CD4-positive, alpha-beta T cell treated with Interleukin-17A for 4 hours (primary cell): ENCODE data around the gene COL15A1.
"Not testable (repeated sequence)": the region's sequence is repeated elsewhere in the genome, so short reads cannot be mapped to it uniquely, and the experiment has no call there.

Source experiments
- DNase-seq: peaks from one replicate; pipeline ENCODE4 v3.0.0-alpha.2; 2020; ENCODE audit warnings: mixed read lengths

The COL15A1 gene

GRCh38 chr9:98943682-98944056, at the start of gene COL15A1:
COL15A1 (plus strand) TSS chr9:98943907; CDS start chr9:98944062, 155 bp downstream.
- no peak for DNase-seq

- no peak for DNase-seq
These were observed 49.5 kb upstream of the COL15A1 start for GRCh38 chr9:98894171-98894570.

- DNase-seq, result no peak
These were observed 48.9 kb upstream of the COL15A1 start for GRCh38 chr9:98894761-98895160.

GRCh38 chr9:98896632-98897031, 47.1 kb upstream of the COL15A1 start:
- no peak for DNase-seq

- DNase-seq, result no peak
These were observed 46.0 kb upstream of the COL15A1 start for GRCh38 chr9:98897745-98898144.

- no peak for DNase-seq
These were observed 44.2 kb upstream of the COL15A1 start for GRCh38 chr9:98899408-98900056.

- no peak for DNase-seq
These were observed 43.5 kb upstream of the COL15A1 start for GRCh38 chr9:98900244-98900643.

- DNase-seq, result no peak
These were observed 43.0 kb upstream of the COL15A1 start for GRCh38 chr9:98900725-98901124.

GRCh38 chr9:98901843-98902242, 41.9 kb upstream of the COL15A1 start:
- DNase-seq, result not testable (repeated sequence)

- DNase-seq, result no peak
These were observed 41.2 kb upstream of the COL15A1 start for GRCh38 chr9:98902516-98902915.

- DNase-seq, result no peak
These were observed 40.8 kb upstream of the COL15A1 start for GRCh38 chr9:98902925-98903324.

- no peak for DNase-seq
These were observed 39.7 kb upstream of the COL15A1 start for GRCh38 chr9:98903961-98904411.

GRCh38 chr9:98905015-98905414, 38.7 kb upstream of the COL15A1 start:
- DNase-seq, result no peak

- no peak for DNase-seq
These were observed 37.2 kb upstream of the COL15A1 start for GRCh38 chr9:98906273-98907040.

GRCh38 chr9:98907055-98907454, 36.7 kb upstream of the COL15A1 start:
- DNase-seq, result no peak

GRCh38 chr9:98908897-98909634, 34.6 kb upstream of the COL15A1 start:
- no peak for DNase-seq

GRCh38 chr9:98909935-98910334, 33.8 kb upstream of the COL15A1 start:
- DNase-seq, result no peak

- no peak for DNase-seq
These were observed 32.7 kb upstream of the COL15A1 start for GRCh38 chr9:98911042-98911441.

GRCh38 chr9:98911738-98912137, 32.0 kb upstream of the COL15A1 start:
- not testable (repeated sequence) for DNase-seq

GRCh38 chr9:98912450-98912849, 31.3 kb upstream of the COL15A1 start:
- DNase-seq, result no peak

- no peak for DNase-seq
These were observed 30.7 kb upstream of the COL15A1 start for GRCh38 chr9:98913044-98913443.

- no peak for DNase-seq
These were observed 30.0 kb upstream of the COL15A1 start for GRCh38 chr9:98913705-98914104.

- no peak for DNase-seq
These were observed 28.1 kb upstream of the COL15A1 start for GRCh38 chr9:98915599-98915998.

- no peak for DNase-seq
These were observed 27.0 kb upstream of the COL15A1 start for GRCh38 chr9:98916660-98917059.
